ENCODE data around the gene CAMK1D. TPM values are rescaled to one million over a fixed set of nuclear protein-coding genes. Genes with fewer than 3 reads are reported as not detected.

The CAMK1D gene
- total RNA-seq, 2 experiments from 2014 or later, result 19.0 to 25.6 TPM

DNA sequence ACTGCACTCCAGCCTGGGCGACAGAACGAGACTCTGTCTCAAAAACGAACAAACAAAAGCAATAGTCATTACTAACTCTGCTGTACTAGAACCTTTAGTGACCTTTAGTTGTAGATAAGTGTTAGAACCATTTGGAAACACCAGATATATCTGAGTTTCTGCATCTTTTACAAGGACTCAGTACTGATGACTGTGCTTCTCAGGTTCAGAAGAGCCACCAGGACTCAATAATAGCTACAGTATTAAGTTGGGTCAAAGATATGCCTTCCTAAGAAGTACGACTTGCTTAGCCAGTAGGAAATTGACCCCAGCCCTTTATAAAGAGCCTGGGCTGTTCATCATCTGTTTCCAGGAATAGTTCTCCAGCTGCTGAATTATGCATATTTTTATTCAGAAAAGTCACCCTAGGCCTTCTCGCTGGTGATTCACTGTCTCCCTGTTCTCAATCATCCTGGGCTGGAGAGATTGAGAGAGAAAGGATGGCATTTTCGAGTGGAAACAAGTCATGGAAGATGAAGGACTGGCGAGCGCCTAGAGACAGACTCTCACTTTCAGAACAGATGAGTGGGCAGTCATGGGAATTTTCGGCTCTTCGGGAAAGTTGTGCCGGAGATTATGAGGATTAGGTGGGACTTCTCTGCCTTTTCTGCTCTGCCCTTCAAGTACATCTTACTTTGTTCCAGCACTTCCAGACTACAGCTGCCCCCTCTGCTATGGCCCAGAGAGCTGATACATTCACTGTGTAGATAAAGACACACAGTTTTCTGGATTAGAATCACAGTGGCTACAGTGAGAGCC, 336.1 kb downstream of the CAMK1D start:
- H3K36me3 ChIP-seq (ENCODE audit: insufficient read depth, low read length), result no peaks in the 10 kb centered on the region
- H3K4me1 ChIP-seq (ENCODE audit: insufficient read depth, low read length, poor library complexity, severe bottlenecking), result no peaks in the 10 kb centered on the region
- ChIA-PET POLR2A (no interaction called here), CTCF (ENCODE audit: unreplicated experiment) (no interaction called here)
- no peaks in the 10 kb centered on the region for H3K79me2 ChIP-seq (ENCODE audit: insufficient read depth, low read depth, low read length)
- intact Hi-C loops (cut with micrococcal nuclease; ENCODE audit: unreplicated experiment), result no loop called here
- no peak overlapping the region for H3K4me2 ChIP-seq (ENCODE audit: low read length)
- H3K9me2 ChIP-seq (ENCODE audit: insufficient read depth, low read length), result no peaks in the 10 kb centered on the region
- no peaks in the 10 kb centered on the region for H3K9me3 ChIP-seq (ENCODE audit: low read length)
- H3K4me3 ChIP-seq (ENCODE audit: low read depth, low read length, poor library complexity, severe bottlenecking), result no peak overlapping the region
- H3K27ac ChIP-seq (ENCODE audit: low read depth, low read length, poor library complexity, severe bottlenecking), result no peak overlapping the region
- no TSS peak for BruUV-seq (replicated peaks)
- H4K20me1 ChIP-seq (ENCODE audit: insufficient read depth, low read length), result no peaks in the 10 kb centered on the region
- DNase-seq (ENCODE audit: low spot score), result no peak
- TF ChIP-seq EZH2phosphoT487 (IDR thresholded peaks at IDR 0.05; ENCODE audit: borderline replicate concordance, low read depth, low read length), result no peak
- TF ChIP-seq, protein P1, sequence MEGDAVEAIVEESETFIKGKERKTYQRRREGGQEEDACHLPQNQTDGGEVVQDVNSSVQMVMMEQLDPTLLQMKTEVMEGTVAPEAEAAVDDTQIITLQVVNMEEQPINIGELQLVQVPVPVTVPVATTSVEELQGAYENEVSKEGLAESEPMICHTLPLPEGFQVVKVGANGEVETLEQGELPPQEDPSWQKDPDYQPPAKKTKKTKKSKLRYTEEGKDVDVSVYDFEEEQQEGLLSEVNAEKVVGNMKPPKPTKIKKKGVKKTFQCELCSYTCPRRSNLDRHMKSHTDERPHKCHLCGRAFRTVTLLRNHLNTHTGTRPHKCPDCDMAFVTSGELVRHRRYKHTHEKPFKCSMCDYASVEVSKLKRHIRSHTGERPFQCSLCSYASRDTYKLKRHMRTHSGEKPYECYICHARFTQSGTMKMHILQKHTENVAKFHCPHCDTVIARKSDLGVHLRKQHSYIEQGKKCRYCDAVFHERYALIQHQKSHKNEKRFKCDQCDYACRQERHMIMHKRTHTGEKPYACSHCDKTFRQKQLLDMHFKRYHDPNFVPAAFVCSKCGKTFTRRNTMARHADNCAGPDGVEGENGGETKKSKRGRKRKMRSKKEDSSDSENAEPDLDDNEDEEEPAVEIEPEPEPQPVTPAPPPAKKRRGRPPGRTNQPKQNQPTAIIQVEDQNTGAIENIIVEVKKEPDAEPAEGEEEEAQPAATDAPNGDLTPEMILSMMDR (conservative IDR thresholded peaks at IDR 0.05; ENCODE audit: low read length), result no peak
- no peak overlapping the region for H2AFZ ChIP-seq (ENCODE audit: low read length)

DNA sequence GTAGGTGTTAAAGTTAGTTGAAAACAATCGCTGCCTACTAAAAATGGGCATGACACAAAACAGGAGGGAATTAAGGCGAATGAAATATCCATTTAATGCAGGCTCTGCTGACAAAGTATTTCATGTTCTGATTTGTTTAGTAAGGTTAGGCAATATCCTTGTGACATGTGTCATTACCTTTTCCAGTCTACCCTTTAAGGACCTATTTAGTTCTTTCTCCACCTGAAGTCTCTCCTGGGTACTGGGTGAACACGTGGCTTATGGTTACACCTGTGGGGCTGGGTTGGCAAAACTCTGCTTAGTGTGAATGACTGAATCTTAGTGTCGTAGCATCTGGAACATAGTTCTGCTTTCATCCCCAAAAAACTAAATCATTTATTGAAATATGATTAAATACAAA, 338.6 kb downstream of the CAMK1D start:
- Histone ChIP-seq H4K20me1 (ENCODE audit: insufficient read depth, low read length) (no peaks in the 10 kb centered on the region), H3K4me2 (ENCODE audit: low read length) (no peak overlapping the region), H3K9me3 (ENCODE audit: low read length) (no peaks in the 10 kb centered on the region), H3K4me3 (ENCODE audit: low read depth, low read length, poor library complexity, severe bottlenecking) (no peak overlapping the region), H3K79me2 (ENCODE audit: insufficient read depth, low read depth, low read length) (no peaks in the 10 kb centered on the region), H3K9me2 (ENCODE audit: insufficient read depth, low read length) (no peaks in the 10 kb centered on the region), H3K36me3 (ENCODE audit: insufficient read depth, low read length) (no peaks in the 10 kb centered on the region), H3K27ac (ENCODE audit: low read depth, low read length, poor library complexity, severe bottlenecking) (no peak overlapping the region), H3K4me1 (ENCODE audit: insufficient read depth, low read length, poor library complexity, severe bottlenecking) (no peaks in the 10 kb centered on the region), H2AFZ (ENCODE audit: low read length) (no peak overlapping the region)
- no peak for DNase-seq (ENCODE audit: low spot score)
- BruUV-seq (replicated peaks), result no TSS peak
- POLR2A ChIA-PET, result no interaction called here
- intact Hi-C loops (cut with micrococcal nuclease; ENCODE audit: unreplicated experiment), result no loop called here
- CTCF ChIA-PET (ENCODE audit: unreplicated experiment), result no interaction called here
- TF ChIP-seq EZH2phosphoT487 (IDR thresholded peaks at IDR 0.05; ENCODE audit: borderline replicate concordance, low read depth, low read length), result no peak
- TF ChIP-seq, protein P1 (conservative IDR thresholded peaks at IDR 0.05; ENCODE audit: low read length), result no peak

DNA sequence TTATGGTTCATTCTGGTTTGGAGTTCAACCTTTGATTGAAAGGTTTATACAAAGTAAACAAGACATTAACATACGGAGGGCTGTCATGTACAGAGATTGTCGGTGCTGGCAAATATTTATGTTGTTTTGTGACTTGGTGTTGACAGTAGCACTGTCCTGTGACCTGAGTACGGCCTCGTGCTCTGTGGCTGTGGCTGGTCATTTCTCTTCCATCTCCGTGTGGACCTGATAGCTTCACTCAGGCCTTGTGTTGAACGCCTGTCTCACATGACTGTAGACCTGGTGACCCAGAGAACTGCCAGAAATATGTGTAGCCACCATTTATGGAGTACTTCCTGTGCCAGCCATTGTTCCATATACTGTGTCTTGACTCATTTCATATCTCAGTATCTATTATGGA, 340.5 kb downstream of the CAMK1D start:
- H3K27ac ChIP-seq (ENCODE audit: low read depth, low read length, poor library complexity, severe bottlenecking), result no peak overlapping the region
- no peaks in the 10 kb centered on the region for H3K36me3 ChIP-seq (ENCODE audit: insufficient read depth, low read length)
- no peak overlapping the region for H2AFZ ChIP-seq (ENCODE audit: low read length)
- CTCF ChIA-PET (ENCODE audit: unreplicated experiment), result no interaction called here
- intact Hi-C loops (cut with micrococcal nuclease; ENCODE audit: unreplicated experiment), result no loop called here
- H3K4me3 ChIP-seq (ENCODE audit: low read depth, low read length, poor library complexity, severe bottlenecking), result no peak overlapping the region
- no peak for DNase-seq (ENCODE audit: low spot score)
- no peak for TF ChIP-seq EZH2phosphoT487 (IDR thresholded peaks at IDR 0.05; ENCODE audit: borderline replicate concordance, low read depth, low read length)
- TF ChIP-seq, protein P1 (conservative IDR thresholded peaks at IDR 0.05; ENCODE audit: low read length), result no peak
- no peaks in the 10 kb centered on the region for H3K9me3 ChIP-seq (ENCODE audit: low read length)
- H3K79me2 ChIP-seq (ENCODE audit: insufficient read depth, low read depth, low read length), result no peaks in the 10 kb centered on the region
- BruUV-seq (replicated peaks), result no TSS peak
- H3K4me2 ChIP-seq (ENCODE audit: low read length), result no peak overlapping the region
- no peaks in the 10 kb centered on the region for H3K9me2 ChIP-seq (ENCODE audit: insufficient read depth, low read length)
- H4K20me1 ChIP-seq (ENCODE audit: insufficient read depth, low read length), result no peaks in the 10 kb centered on the region
- no peaks in the 10 kb centered on the region for H3K4me1 ChIP-seq (ENCODE audit: insufficient read depth, low read length, poor library complexity, severe bottlenecking)
- POLR2A ChIA-PET, result no interaction called here

Measured in OCI-LY7 (cell line).